Central memory CD8-positive, alpha-beta T cell (primary cell): ENCODE data around the gene PRDM7.
"Not testable (repeated sequence)": the region's sequence is repeated elsewhere in the genome, so short reads cannot be mapped to it uniquely, and the experiment has no call there.

Source experiments
- ATAC-seq: fragments of 150-1000 bp; cut with Tn5 transposase; replicated peaks from 2 replicates; pipeline ENCODE4 v1.10.0; 2022; ENCODE audit warnings: mild to moderate bottlenecking, moderate FRiP score, moderate number of reproducible peaks; ENCODE audit not compliant: poor library complexity, severe bottlenecking; ENCODE audit errors: extremely low read depth
- DNase-seq, 2 donors: peaks; one replicate each; pipeline ENCODE4 v3.0.0; 2021; ENCODE audit warnings: low spot score in 2 of 2
- H3K27ac Mint-ChIP-seq: one replicate; pipeline ENCODE4 v1.8.0; 2022; ENCODE audit warnings: low read depth, mild to moderate bottlenecking, moderate library complexity, mixed read lengths
- H3K27me3 Mint-ChIP-seq: one replicate; pipeline ENCODE4 v1.8.0; 2022; ENCODE audit warnings: mixed read lengths
- H3K36me3 Mint-ChIP-seq: one replicate; pipeline ENCODE4 v1.8.0; 2022; ENCODE audit warnings: mild to moderate bottlenecking, moderate library complexity, mixed read lengths; ENCODE audit not compliant: insufficient read depth
- H3K4me1 Mint-ChIP-seq: one replicate; pipeline ENCODE4 v1.8.0; 2022; ENCODE audit warnings: mixed read lengths
- H3K4me3 Mint-ChIP-seq: one replicate; pipeline ENCODE4 v1.8.0; 2022; ENCODE audit warnings: mild to moderate bottlenecking, moderate library complexity, mixed read lengths
- H3K9me3 Mint-ChIP-seq: one replicate; pipeline ENCODE4 v1.8.0; 2022; ENCODE audit warnings: mixed read lengths

Gene PRDM7

GRCh38 chr16:90077240-90077756 is at the start of gene PRDM7:
PRDM7 (minus strand) TSS chr16:90077331; CDS start chr16:90075910, 1,421 bp downstream.
- Mint-ChIP-seq H3K4me1 (peaks cover 25% of the 10 kb centered on the region), H3K9me3 (no peaks in the 10 kb centered on the region), H3K27ac (peak within 1 kb of the TSS; percentile 33), H3K4me3 (peak within 1 kb of the TSS; percentile 82), H3K27me3 (peaks cover 21% of the 10 kb centered on the region), H3K36me3 (peaks cover 13% of the 10 kb centered on the region)
- peak; percentile 89 for DNase-seq
- peak; percentile 90 for ATAC-seq

- not testable (repeated sequence) for H3K27me3 Mint-ChIP-seq, H3K9me3 Mint-ChIP-seq, ATAC-seq, H3K36me3 Mint-ChIP-seq, H3K4me1 Mint-ChIP-seq, DNase-seq, H3K27ac Mint-ChIP-seq, H3K4me3 Mint-ChIP-seq
These were observed 44.7 kb upstream of the PRDM7 start for GRCh38 chr16:90121846-90122245.

DNA sequence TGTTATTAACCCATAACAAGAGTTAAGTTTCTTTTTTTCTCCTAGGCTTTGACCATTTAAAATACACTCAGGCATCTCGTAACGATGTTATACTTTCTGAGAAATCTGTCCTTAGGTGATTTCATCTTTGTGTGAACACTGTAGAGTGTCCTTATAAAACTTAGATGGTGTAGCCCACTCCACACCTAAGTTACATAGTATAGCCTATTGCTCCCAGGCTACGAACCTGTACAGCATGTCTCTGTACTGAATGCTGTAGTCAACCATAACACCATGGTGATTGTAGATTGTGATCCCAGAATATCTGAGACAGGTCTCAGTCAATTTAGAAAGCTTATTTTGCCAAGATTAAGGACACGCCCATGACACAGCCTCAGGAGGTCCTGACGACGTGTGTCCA is 30.5 kb upstream of the PRDM7 start:
- not testable (repeated sequence) for H3K4me3 Mint-ChIP-seq, H3K9me3 Mint-ChIP-seq, ATAC-seq, H3K27ac Mint-ChIP-seq, DNase-seq, H3K4me1 Mint-ChIP-seq, H3K36me3 Mint-ChIP-seq, H3K27me3 Mint-ChIP-seq

GRCh38 chr16:90107060-90107459 is 29.9 kb upstream of the PRDM7 start:
- not testable (repeated sequence) for H3K4me1 Mint-ChIP-seq, H3K27me3 Mint-ChIP-seq, DNase-seq, H3K9me3 Mint-ChIP-seq, H3K4me3 Mint-ChIP-seq, H3K27ac Mint-ChIP-seq, H3K36me3 Mint-ChIP-seq
- peak; percentile 24 for ATAC-seq

DNA sequence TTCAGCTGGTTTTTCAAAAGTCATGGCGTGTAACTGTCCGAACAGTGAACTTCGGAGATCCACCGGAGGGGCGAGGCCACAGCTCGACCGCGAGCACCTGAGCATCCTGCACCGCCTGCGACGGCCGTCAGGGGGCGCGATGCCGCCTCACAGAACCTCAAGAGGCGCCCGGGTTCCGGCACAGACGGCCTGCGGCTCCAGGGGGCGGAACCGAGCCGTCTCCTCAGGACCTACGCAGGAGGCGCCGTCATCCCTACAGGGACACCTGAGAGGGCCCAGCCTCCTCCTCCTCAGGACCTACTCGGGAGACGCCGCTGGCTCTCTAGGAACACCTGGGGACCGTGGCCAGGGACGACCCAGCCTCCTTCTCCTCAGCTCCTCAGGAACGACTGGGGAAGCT is 29.1 kb upstream of the PRDM7 start:
- H3K27me3 Mint-ChIP-seq, H3K36me3 Mint-ChIP-seq, H3K27ac Mint-ChIP-seq, H3K9me3 Mint-ChIP-seq, H3K4me1 Mint-ChIP-seq: not testable (repeated sequence)
- DNase-seq (peak; percentile 22 to 72), ATAC-seq (peak; percentile 98)
- H3K4me3 Mint-ChIP-seq = peak overlapping the region; percentile 45

DNA sequence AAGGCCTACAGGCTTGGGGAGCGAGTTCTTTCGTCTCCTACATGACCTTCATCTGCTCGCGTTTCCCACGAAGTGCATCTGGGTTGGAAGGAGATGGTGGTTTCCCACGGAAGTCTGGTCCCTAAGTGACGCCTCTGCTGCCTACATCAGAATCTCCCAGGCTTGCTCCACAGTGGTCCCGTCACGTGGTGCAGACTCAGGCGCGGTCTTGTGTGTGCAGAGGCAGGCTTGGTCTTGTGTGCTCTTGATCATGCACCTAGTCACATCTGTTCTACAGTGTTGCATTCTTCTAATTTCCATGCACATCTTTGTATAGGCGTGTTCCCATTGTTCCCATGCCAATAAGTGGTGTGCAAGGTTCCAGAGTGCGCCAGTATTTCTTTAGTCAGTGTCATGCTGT is 27.6 kb upstream of the PRDM7 start:
- H3K4me3 Mint-ChIP-seq, ATAC-seq, H3K4me1 Mint-ChIP-seq, H3K27me3 Mint-ChIP-seq, DNase-seq, H3K27ac Mint-ChIP-seq, H3K36me3 Mint-ChIP-seq, H3K9me3 Mint-ChIP-seq: not testable (repeated sequence)

GRCh38 chr16:90102086-90102884 is 25.2 kb upstream of the PRDM7 start:
- peaks cover 13% of the 10 kb centered on the region for H3K27me3 Mint-ChIP-seq

DNA sequence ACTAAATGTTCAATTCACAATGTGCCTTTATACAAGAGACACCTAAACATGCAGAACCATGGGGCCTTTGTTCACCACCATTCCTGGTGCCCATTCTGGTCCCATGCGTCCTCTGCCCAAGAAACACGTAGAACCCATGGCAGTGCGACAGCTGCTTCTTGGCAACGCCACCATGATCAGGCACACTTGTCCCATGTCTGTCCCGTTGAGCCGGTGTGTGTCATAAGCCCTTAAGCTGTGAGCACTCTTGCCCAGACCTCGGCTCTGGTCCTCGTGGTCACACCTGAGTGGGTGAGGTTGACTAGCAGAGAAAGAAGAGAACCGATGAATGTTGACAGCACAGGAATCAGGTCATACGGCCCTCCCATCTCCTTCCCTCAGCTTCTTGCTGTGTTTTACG is 24.2 kb upstream of the PRDM7 start:
- H3K27ac Mint-ChIP-seq, ATAC-seq, H3K4me3 Mint-ChIP-seq, H3K4me1 Mint-ChIP-seq, H3K36me3 Mint-ChIP-seq, H3K9me3 Mint-ChIP-seq, DNase-seq: not testable (repeated sequence)
- peaks cover 16% of the 10 kb centered on the region for H3K27me3 Mint-ChIP-seq

More at GRCh38 chr16:90102086-90102884, 25.2 kb upstream of the PRDM7 start:
- H3K36me3 Mint-ChIP-seq, ATAC-seq, DNase-seq, H3K4me1 Mint-ChIP-seq, H3K9me3 Mint-ChIP-seq, H3K27ac Mint-ChIP-seq, H3K4me3 Mint-ChIP-seq: not testable (repeated sequence)

- H3K27ac Mint-ChIP-seq, H3K4me3 Mint-ChIP-seq, H3K4me1 Mint-ChIP-seq, H3K36me3 Mint-ChIP-seq, DNase-seq, ATAC-seq, H3K9me3 Mint-ChIP-seq: not testable (repeated sequence)
- peaks cover 16% of the 10 kb centered on the region for H3K27me3 Mint-ChIP-seq
These were observed 23.7 kb upstream of the PRDM7 start for GRCh38 chr16:90100790-90101189.

DNA sequence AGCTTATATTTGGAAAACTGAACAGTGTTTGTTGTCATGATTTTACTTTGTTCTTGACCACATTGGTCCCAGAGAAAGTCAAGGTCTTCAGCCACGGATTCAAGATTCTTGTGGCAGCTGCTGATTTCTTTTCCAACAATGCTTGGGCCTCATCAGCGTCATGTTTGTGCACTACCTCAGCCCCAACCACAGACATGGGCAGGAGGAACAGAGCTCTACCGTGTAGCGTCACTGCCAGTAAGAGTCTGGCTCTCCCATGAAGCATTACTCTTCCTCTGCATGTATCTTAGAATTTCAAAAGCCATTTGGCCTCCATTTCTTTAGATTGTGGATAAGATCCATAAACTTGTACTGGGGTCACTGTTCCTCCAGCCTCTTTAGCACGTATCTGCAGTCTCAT is 23.1 kb upstream of the PRDM7 start:
- H3K27ac Mint-ChIP-seq, H3K36me3 Mint-ChIP-seq, H3K9me3 Mint-ChIP-seq, H3K4me3 Mint-ChIP-seq, DNase-seq, ATAC-seq, H3K4me1 Mint-ChIP-seq: not testable (repeated sequence)
- H3K27me3 Mint-ChIP-seq = peaks cover 16% of the 10 kb centered on the region

GRCh38 chr16:90098936-90099335 is 21.8 kb upstream of the PRDM7 start:
- peaks cover 16% of the 10 kb centered on the region for H3K27me3 Mint-ChIP-seq
- not testable (repeated sequence) for H3K4me1 Mint-ChIP-seq, DNase-seq, ATAC-seq, H3K27ac Mint-ChIP-seq, H3K9me3 Mint-ChIP-seq, H3K4me3 Mint-ChIP-seq, H3K36me3 Mint-ChIP-seq

- ATAC-seq, H3K9me3 Mint-ChIP-seq, H3K4me3 Mint-ChIP-seq, H3K27ac Mint-ChIP-seq, H3K4me1 Mint-ChIP-seq, DNase-seq, H3K36me3 Mint-ChIP-seq: not testable (repeated sequence)
- peaks cover 14% of the 10 kb centered on the region for H3K27me3 Mint-ChIP-seq
These were observed 20.0 kb upstream of the PRDM7 start for GRCh38 chr16:90097010-90097684.

- H3K27ac Mint-ChIP-seq, H3K36me3 Mint-ChIP-seq, DNase-seq, H3K27me3 Mint-ChIP-seq, H3K9me3 Mint-ChIP-seq, H3K4me3 Mint-ChIP-seq, H3K4me1 Mint-ChIP-seq, ATAC-seq: not testable (repeated sequence)
These were observed 17.7 kb upstream of the PRDM7 start for GRCh38 chr16:90094791-90095190.
